Mesenchymal stem cell (in vitro differentiated cells and primary cell): Measurements from ENCODE around the gene DUSP14.

Experiments
- DNase-seq: peaks from one replicate; pipeline ENCODE4 v3.0.0-alpha.2; 2013
- H2AFZ ChIP-seq: one replicate; pipeline ENCODE4 v1.6.1; 2013; ENCODE audit warnings: low read depth, mild to moderate bottlenecking, control low read depth, inconsistent platforms, low read length, moderate library complexity
- H2AK5ac ChIP-seq: 2 replicates; pipeline ENCODE4 v1.6.1; 2013; ENCODE audit warnings: low read length, moderate library complexity, mild to moderate bottlenecking, inconsistent platforms; ENCODE audit not compliant: severe bottlenecking
- H2BK120ac ChIP-seq: one replicate; pipeline ENCODE4 v1.6.1; 2013; ENCODE audit warnings: low read depth, mild to moderate bottlenecking, inconsistent platforms, low read length, moderate library complexity
- H2BK12ac ChIP-seq, 2 experiments: one replicate each; pipeline ENCODE4 v1.6.1; 2013; ENCODE audit warnings: inconsistent platforms in 2 of 2, low read length in 2 of 2, mild to moderate bottlenecking in 2 of 2, moderate library complexity in 2 of 2, control low read depth in 1 of 2
- H2BK15ac ChIP-seq: one replicate; pipeline ENCODE4 v1.6.1; 2013; ENCODE audit warnings: mild to moderate bottlenecking, low read depth, inconsistent platforms; ENCODE audit not compliant: poor library complexity, severe bottlenecking
- H2BK5ac ChIP-seq: 2 replicates; pipeline ENCODE4 v1.6.1; 2013; ENCODE audit warnings: low read depth, mild to moderate bottlenecking, low read length, control low read depth, inconsistent platforms; ENCODE audit not compliant: poor library complexity, severe bottlenecking
- H3K14ac ChIP-seq, 2 experiments: one replicate each; pipeline ENCODE4 v1.6.1; 2013; ENCODE audit warnings: inconsistent platforms in 2 of 2, low read length in 2 of 2, control low read depth in 1 of 2, mild to moderate bottlenecking in 1 of 2, moderate library complexity in 1 of 2
- H3K18ac ChIP-seq, 2 experiments: one replicate each; pipeline ENCODE4 v1.6.1; 2013; ENCODE audit warnings: inconsistent platforms in 2 of 2, low read length in 2 of 2, control low read depth in 1 of 2, low read depth in 1 of 2, mild to moderate bottlenecking in 1 of 2
- H3K23ac ChIP-seq, 2 experiments: one replicate each; pipeline ENCODE4 v1.6.1; 2013; ENCODE audit warnings: inconsistent platforms in 2 of 2, low read length in 2 of 2, mild to moderate bottlenecking in 2 of 2, moderate library complexity in 2 of 2, control low read depth in 1 of 2
- H3K27ac ChIP-seq: 2 replicates; pipeline ENCODE4 v1.5.1; 2013; ENCODE audit warnings: mild to moderate bottlenecking, moderate library complexity, low read length, control low read depth, inconsistent platforms; ENCODE audit not compliant: poor library complexity, severe bottlenecking
- H3K27me3 ChIP-seq, 2 experiments: 2 replicates each; pipeline versions ENCODE4 v1.6.1 to v1.7.0; 2013; ENCODE audit warnings: low read length in 2 of 2, mild to moderate bottlenecking in 2 of 2, moderate library complexity in 2 of 2, control low read depth in 1 of 2, inconsistent platforms in 1 of 2; ENCODE audit not compliant: control insufficient read depth in 1 of 2, insufficient read depth in 1 of 2
- H3K36me3 ChIP-seq, 2 experiments: 2 replicates each; pipeline versions ENCODE4 v1.6.1 to v1.7.0; 2013; ENCODE audit warnings: low read length in 2 of 2, control low read depth in 1 of 2, inconsistent platforms in 1 of 2, low read depth in 1 of 2, mild to moderate bottlenecking in 1 of 2; ENCODE audit not compliant: insufficient read depth in 2 of 2, control insufficient read depth in 1 of 2
- H3K4ac ChIP-seq, 2 experiments: one replicate each; pipeline ENCODE4 v1.6.1; 2013; ENCODE audit warnings: inconsistent platforms in 2 of 2, low read length in 2 of 2, mild to moderate bottlenecking in 2 of 2, moderate library complexity in 2 of 2, control low read depth in 1 of 2, low read depth in 1 of 2
- H3K4me1 ChIP-seq: 2 replicates; pipeline ENCODE4 v1.6.1; 2013; ENCODE audit warnings: low read depth, low read length, control low read depth; ENCODE audit not compliant: control insufficient read depth, insufficient read depth
- H3K4me2 ChIP-seq: 2 replicates; pipeline ENCODE4 v1.6.1; 2013; ENCODE audit warnings: low read length, mild to moderate bottlenecking, inconsistent platforms; ENCODE audit not compliant: poor library complexity, severe bottlenecking
- H3K4me3 ChIP-seq, 2 experiments: 2 replicates each; pipeline versions ENCODE4 v1.5.1 to v1.7.0; 2013; ENCODE audit warnings: low read length in 2 of 2, mild to moderate bottlenecking in 2 of 2, control low read depth in 1 of 2, low read depth in 1 of 2; ENCODE audit not compliant: insufficient read depth in 1 of 2
- H3K79me1 ChIP-seq: replicated peaks from 2 replicates; pipeline ENCODE4 v1.6.1; 2013; ENCODE audit warnings: mild to moderate bottlenecking, control low read depth, low read length, inconsistent platforms; ENCODE audit not compliant: poor library complexity, severe bottlenecking
- H3K9ac ChIP-seq: 2 replicates; pipeline ENCODE4 v1.7.0; 2013; ENCODE audit warnings: mild to moderate bottlenecking, low read length, moderate library complexity
- H3K9me3 ChIP-seq: 2 replicates; pipeline ENCODE4 v1.7.0; 2013; ENCODE audit warnings: mild to moderate bottlenecking, low read length; ENCODE audit not compliant: control insufficient read depth
- H4K8ac ChIP-seq: one replicate; pipeline ENCODE4 v1.6.1; 2013; ENCODE audit warnings: inconsistent platforms, mild to moderate bottlenecking, low read length, moderate library complexity
- H4K91ac ChIP-seq: one replicate; pipeline ENCODE4 v1.6.1; 2013; ENCODE audit warnings: mild to moderate bottlenecking, low read length, inconsistent platforms
- WGBS: methylation state at CpG from one replicate; pipeline ENCODE4 v1.1.7; 2013; ENCODE audit warnings: mixed read lengths; 5-methylcytosine and 5-hydroxymethylcytosine counted together

DUSP14 gene

GRCh38 chr17:37546302-37546701, 56.6 kb downstream of the DUSP14 start:
- H3K36me3 ChIP-seq = peaks cover 9 to 34% of the 10 kb centered on the region in 2 experiments
- no peak overlapping the region for H2AFZ ChIP-seq
- H3K27ac ChIP-seq = no peak overlapping the region
- no peak overlapping the region for H2BK15ac ChIP-seq
- peaks cover 2% of the 10 kb centered on the region for H3K4me1 ChIP-seq
- peaks cover 16% of the 10 kb centered on the region for H3K79me1 ChIP-seq
- H4K8ac ChIP-seq = no peak overlapping the region
- H2BK120ac ChIP-seq = no peak overlapping the region
- H3K9ac ChIP-seq = no peak overlapping the region
- H3K4ac ChIP-seq = no peak overlapping the region
- 95% methylated on average over 3 of the region's 3 CpGs for WGBS
- no peak overlapping the region for H3K18ac ChIP-seq
- H3K14ac ChIP-seq = no peak overlapping the region
- no peak overlapping the region for H3K23ac ChIP-seq
- H3K4me3 ChIP-seq = no peak overlapping the region
- H4K91ac ChIP-seq = no peak overlapping the region
- H3K9me3 ChIP-seq = no peaks in the 10 kb centered on the region
- no peak for DNase-seq
- H3K4me2 ChIP-seq = no peak overlapping the region
- no peaks in the 10 kb centered on the region for H3K27me3 ChIP-seq
- no peak overlapping the region for H2BK12ac ChIP-seq
- H2BK5ac ChIP-seq = no peak overlapping the region
- no peak overlapping the region for H2AK5ac ChIP-seq

DNA sequence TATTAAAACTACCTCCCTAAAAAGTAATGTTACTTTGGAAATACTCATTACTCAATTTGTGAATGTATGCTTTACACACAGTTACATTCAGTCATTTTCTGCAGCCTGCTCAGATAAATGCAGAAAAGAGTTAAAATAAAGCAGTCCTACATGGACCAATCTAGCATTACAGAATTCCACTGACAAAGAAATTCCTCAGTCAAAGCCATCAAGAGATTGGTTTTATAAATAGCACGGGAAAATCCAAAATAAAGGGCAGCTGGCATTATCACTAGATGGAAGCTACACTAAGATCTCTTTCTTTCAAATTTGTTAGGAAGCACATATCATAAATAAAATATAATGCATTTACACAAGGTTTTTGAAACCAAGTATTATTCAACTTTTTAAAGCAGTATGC, 58.3 kb downstream of the DUSP14 start:
- Histone ChIP-seq H3K4me2 (no peak overlapping the region), H3K79me1 (peaks cover 11% of the 10 kb centered on the region), H3K4me1 (peaks cover 2% of the 10 kb centered on the region), H3K9ac (no peak overlapping the region), H2BK15ac (no peak overlapping the region), H3K36me3 (peaks cover 6 to 31% of the 10 kb centered on the region in 2 experiments), H2BK5ac (no peak overlapping the region), H3K4me3 (no peak overlapping the region), H3K23ac (no peak overlapping the region), H3K27ac (no peak overlapping the region), H3K14ac (no peak overlapping the region), H3K27me3 (no peaks in the 10 kb centered on the region), H4K91ac (no peak overlapping the region), H3K9me3 (no peaks in the 10 kb centered on the region), H2AK5ac (no peak overlapping the region), H2BK12ac (no peak overlapping the region), H4K8ac (no peak overlapping the region), H2AFZ (no peak overlapping the region), H2BK120ac (no peak overlapping the region), H3K18ac (no peak overlapping the region), H3K4ac (no peak overlapping the region)
- no peak for DNase-seq
- no CpG with 5 or more reads among the region's 1 CpG for WGBS

GRCh38 chr17:37551788-37552187, 62.1 kb downstream of the DUSP14 start:
- Histone ChIP-seq H2BK5ac (no peak overlapping the region), H2BK120ac (no peak overlapping the region), H3K23ac (no peak overlapping the region), H4K8ac (no peak overlapping the region), H3K36me3 (peaks cover 11 to 44% of the 10 kb centered on the region in 2 experiments), H2AK5ac (no peak overlapping the region), H3K18ac (no peak overlapping the region), H3K4me2 (no peak overlapping the region), H2BK15ac (no peak overlapping the region), H2BK12ac (no peak overlapping the region), H3K14ac (no peak overlapping the region), H3K27ac (no peak overlapping the region), H2AFZ (no peak overlapping the region), H3K79me1 (peaks cover 16% of the 10 kb centered on the region), H3K27me3 (no peaks in the 10 kb centered on the region), H3K4ac (no peak overlapping the region), H3K4me1 (no peaks in the 10 kb centered on the region), H3K4me3 (no peak overlapping the region), H3K9me3 (no peaks in the 10 kb centered on the region), H3K9ac (no peak overlapping the region), H4K91ac (no peak overlapping the region)
- no peak for DNase-seq
- 100% methylated on average over 2 of the region's 3 CpGs for WGBS

DNA sequence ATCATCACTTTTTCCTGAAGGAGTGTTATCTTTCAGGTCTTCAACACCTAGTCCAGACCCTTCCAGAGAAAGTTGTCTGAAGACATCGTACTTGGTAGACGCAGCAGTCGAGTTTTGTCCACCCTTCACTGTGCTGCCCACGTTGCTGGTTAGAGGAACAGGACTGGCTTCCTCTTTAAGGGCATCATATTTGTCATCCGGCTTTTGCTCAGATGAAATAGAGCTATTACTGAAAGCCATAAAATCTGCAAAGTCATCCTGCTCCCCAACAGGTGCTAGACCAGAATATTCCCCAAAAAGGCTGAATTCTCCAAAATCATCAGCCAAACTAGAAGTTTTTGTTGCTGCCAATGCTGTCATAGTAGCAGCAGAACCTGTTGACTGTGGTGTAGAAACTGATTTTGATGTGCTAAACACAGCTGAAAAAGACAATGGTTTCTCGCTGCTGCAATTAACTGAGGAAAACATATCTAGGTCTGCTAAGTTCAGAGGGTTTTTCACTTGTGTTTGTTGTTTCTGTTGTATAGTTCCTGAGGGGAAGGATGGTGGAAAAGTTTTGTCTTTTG, 63.8 kb downstream of the DUSP14 start:
- Histone ChIP-seq H2BK15ac (no peak overlapping the region), H2BK5ac (no peak overlapping the region)
- WGBS = 96% methylated on average over 6 of the region's 6 CpGs

More for the DNA sequence above, 63.8 kb downstream of the DUSP14 start:
- Histone ChIP-seq H4K91ac (no peak overlapping the region), H3K27me3 (no peaks in the 10 kb centered on the region), H3K9ac (no peak overlapping the region), H3K4me2 (no peak overlapping the region), H2AK5ac (no peak overlapping the region), H3K36me3 (peaks cover 15 to 61% of the 10 kb centered on the region in 2 experiments), H2AFZ (no peak overlapping the region), H4K8ac (no peak overlapping the region), H3K4me3 (no peak overlapping the region), H3K4ac (no peak overlapping the region), H3K23ac (no peak overlapping the region), H3K27ac (no peak overlapping the region), H3K14ac (no peak overlapping the region), H2BK120ac (no peak overlapping the region), H2BK12ac (no peak overlapping the region), H3K18ac (no peak overlapping the region), H3K79me1 (peaks cover 16% of the 10 kb centered on the region), H3K4me1 (no peaks in the 10 kb centered on the region), H3K9me3 (no peaks in the 10 kb centered on the region)
- no peak for DNase-seq
